ENCODE measurements around the gene C1orf94. TPM values are rescaled to one million over a fixed set of nuclear protein-coding genes. Genes with fewer than 3 reads are reported as not detected.

C1orf94 gene
- total RNA-seq, 1 donor from 2014 or later, result not detected

- Mint-ChIP-seq H3K27ac (no peak overlapping the region), H3K27me3 (ENCODE audit: low read depth) (peaks cover 69% of the 10 kb centered on the region), H3K4me1 (no peaks in the 10 kb centered on the region), H3K36me3 (no peaks in the 10 kb centered on the region), H3K4me3 (no peak overlapping the region), H3K9me3 (peaks cover 8% of the 10 kb centered on the region)
- DNase-seq (ENCODE audit: low spot score in 2 of 2, unreplicated experiment in 2 of 2), result no peak
- no peak for TF ChIP-seq CTCF (IDR thresholded peaks at IDR 0.05; ENCODE audit: unreplicated experiment)
These were observed 11.7 kb downstream of the C1orf94 start for GRCh38 chr1:34188418-34188817.

DNA sequence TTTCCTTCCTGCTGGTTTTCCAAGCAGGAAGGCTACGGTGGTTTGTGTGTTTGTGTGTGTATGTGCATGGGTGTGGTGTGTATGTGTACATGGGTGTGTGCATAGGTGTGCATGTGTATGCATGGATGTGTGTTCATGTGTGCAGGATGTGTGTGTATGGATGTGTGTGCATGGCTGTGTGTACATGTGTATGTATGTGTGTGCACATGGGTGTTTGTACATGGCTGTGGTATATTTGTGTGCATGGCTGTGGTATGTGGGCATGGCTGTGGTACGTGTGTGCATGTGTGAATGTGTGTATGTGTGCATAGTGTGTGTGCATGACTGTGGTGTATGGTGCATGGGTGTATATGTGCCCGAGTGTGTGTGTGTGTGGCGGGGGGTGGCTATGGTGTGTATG is 12.3 kb downstream of the C1orf94 start:
- Mint-ChIP-seq H3K9me3 (peaks cover 8% of the 10 kb centered on the region), H3K4me3 (no peak overlapping the region), H3K27me3 (ENCODE audit: low read depth) (peaks cover 68% of the 10 kb centered on the region), H3K4me1 (no peaks in the 10 kb centered on the region), H3K36me3 (no peaks in the 10 kb centered on the region), H3K27ac (no peak overlapping the region)
- no peak for TF ChIP-seq CTCF (IDR thresholded peaks at IDR 0.05; ENCODE audit: unreplicated experiment)
- no peak for DNase-seq (ENCODE audit: low spot score in 2 of 2, unreplicated experiment in 2 of 2)

GRCh38 chr1:34190692-34191091 is 14.0 kb downstream of the C1orf94 start:
- TF ChIP-seq CTCF (IDR thresholded peaks at IDR 0.05; ENCODE audit: unreplicated experiment), result no peak
- Mint-ChIP-seq H3K4me3 (no peak overlapping the region), H3K9me3 (peaks cover 8% of the 10 kb centered on the region), H3K36me3 (no peaks in the 10 kb centered on the region), H3K4me1 (no peaks in the 10 kb centered on the region), H3K27ac (no peak overlapping the region), H3K27me3 (ENCODE audit: low read depth) (peaks cover 60% of the 10 kb centered on the region)
- no peak for DNase-seq (ENCODE audit: low spot score in 2 of 2, unreplicated experiment in 2 of 2)

DNA sequence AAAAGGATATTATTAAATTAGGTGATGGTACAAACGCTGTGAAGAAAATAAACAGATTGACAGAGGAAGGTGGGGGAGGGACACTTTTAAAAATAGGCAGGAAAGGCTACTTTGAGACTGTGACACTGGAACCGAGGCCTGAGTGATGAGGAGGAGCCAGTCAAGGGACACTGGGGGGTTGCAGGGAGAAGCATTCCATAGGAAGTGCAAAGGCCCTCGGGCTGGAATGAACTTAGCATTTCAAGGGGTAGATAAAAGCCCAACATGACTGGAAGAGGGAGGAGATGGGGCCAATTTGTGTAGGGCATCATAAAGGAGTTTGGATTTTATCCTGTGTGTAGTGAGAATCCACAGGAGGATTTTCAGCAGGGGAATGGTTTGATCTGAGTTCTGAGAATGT is 15.9 kb downstream of the C1orf94 start:
- H3K4me1 Mint-ChIP-seq, result no peaks in the 10 kb centered on the region
- no peak for TF ChIP-seq CTCF (IDR thresholded peaks at IDR 0.05; ENCODE audit: unreplicated experiment)
- no peak for DNase-seq (ENCODE audit: low spot score in 2 of 2, unreplicated experiment in 2 of 2)
- no peaks in the 10 kb centered on the region for H3K36me3 Mint-ChIP-seq
- no peak overlapping the region for H3K27ac Mint-ChIP-seq
- peaks cover 47% of the 10 kb centered on the region for H3K27me3 Mint-ChIP-seq (ENCODE audit: low read depth)
- H3K9me3 Mint-ChIP-seq, result peaks cover 8% of the 10 kb centered on the region
- no peak overlapping the region for H3K4me3 Mint-ChIP-seq

- no peak overlapping the region for H3K27ac Mint-ChIP-seq
- H3K4me3 Mint-ChIP-seq, result no peak overlapping the region
- H3K36me3 Mint-ChIP-seq, result no peaks in the 10 kb centered on the region
- no peak for TF ChIP-seq CTCF (IDR thresholded peaks at IDR 0.05; ENCODE audit: unreplicated experiment)
- no peaks in the 10 kb centered on the region for H3K9me3 Mint-ChIP-seq
- DNase-seq (ENCODE audit: low spot score in 2 of 2, unreplicated experiment in 2 of 2), result no peak
- H3K4me1 Mint-ChIP-seq, result no peaks in the 10 kb centered on the region
- peaks cover 48% of the 10 kb centered on the region for H3K27me3 Mint-ChIP-seq (ENCODE audit: low read depth)
These were observed 23.2 kb downstream of the C1orf94 start for GRCh38 chr1:34199927-34200326.

DNA sequence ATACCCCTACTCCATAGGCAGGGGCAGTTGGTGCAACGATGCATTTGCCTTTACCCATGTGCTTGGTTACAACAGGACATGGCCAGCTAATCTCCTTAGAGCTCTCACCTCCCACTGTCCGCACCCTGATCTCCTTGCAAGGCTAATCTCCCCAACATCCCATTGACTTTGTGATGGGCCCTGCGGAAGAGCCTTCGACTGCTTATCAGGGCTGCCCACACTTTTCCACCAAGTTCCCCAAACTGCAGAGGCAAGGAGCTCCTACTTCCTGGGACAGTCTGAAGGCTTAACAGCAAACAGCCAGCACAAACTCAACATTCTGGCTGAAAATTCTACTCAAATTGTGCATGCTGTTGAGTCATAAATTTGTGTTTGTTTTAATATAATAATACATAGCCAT is 36.0 kb downstream of the C1orf94 start:
- no peak overlapping the region for H3K4me3 Mint-ChIP-seq
- H3K27ac Mint-ChIP-seq, result no peak overlapping the region
- H3K9me3 Mint-ChIP-seq, result no peaks in the 10 kb centered on the region
- DNase-seq (ENCODE audit: low spot score in 2 of 2, unreplicated experiment in 2 of 2), result no peak
- peaks cover 23% of the 10 kb centered on the region for H3K27me3 Mint-ChIP-seq (ENCODE audit: low read depth)
- no peaks in the 10 kb centered on the region for H3K4me1 Mint-ChIP-seq
- no peaks in the 10 kb centered on the region for H3K36me3 Mint-ChIP-seq
- TF ChIP-seq CTCF (IDR thresholded peaks at IDR 0.05; ENCODE audit: unreplicated experiment), result no peak
